Large intestine (tissue), 3 donors: ENCODE results near the gene ADISSP. TPM values are rescaled to one million over a fixed set of nuclear protein-coding genes. Genes with fewer than 3 reads are reported as not detected.
A peak's percentile ranks its signal among the peaks of the same experiment; 100 is the strongest.

Experiments used
- DNase-seq, 2 donors: peaks; one replicate each; pipeline versions ENCODE4 v3.0.0 to v3.0.0-alpha.2; 2013
- H3K27ac ChIP-seq: one replicate; pipeline ENCODE4 v1.5.1; 2013; ENCODE audit warnings: low read length
- H3K27me3 ChIP-seq: 2 replicates; pipeline ENCODE4 v1.6.1; 2013; ENCODE audit warnings: low read length; ENCODE audit not compliant: control insufficient read depth, insufficient read depth
- H3K36me3 ChIP-seq: 2 replicates; pipeline ENCODE4 v1.6.1; 2013; ENCODE audit warnings: low read length; ENCODE audit not compliant: control insufficient read depth, insufficient read depth
- H3K4me1 ChIP-seq: one replicate; pipeline ENCODE4 v1.6.1; 2013; ENCODE audit warnings: low read length; ENCODE audit not compliant: control insufficient read depth, insufficient read depth
- H3K4me3 ChIP-seq: one replicate; pipeline ENCODE4 v1.5.1; 2013; ENCODE audit warnings: low read length
- H3K9me3 ChIP-seq: one replicate; pipeline ENCODE4 v1.6.1; 2013; ENCODE audit warnings: mild to moderate bottlenecking, low read depth, low read length, moderate library complexity; ENCODE audit not compliant: control insufficient read depth
- WGBS: methylation state at CpG from one replicate; pipeline ENCODE4 v1.1.5; 2013; ENCODE audit warnings: low lambda C conversion rate; ENCODE audit not compliant: insufficient coverage; 5-methylcytosine and 5-hydroxymethylcytosine counted together
- polyA plus RNA-seq: library from polyadenylated mRNA; unstranded; fragments of 120-200 nt; gene quantifications from one replicate; pipeline ENCODE4 v1.2.1, GENCODE V29; 2013

ADISSP gene
- polyA plus RNA-seq, 1 donor = 20.5 TPM

DNA sequence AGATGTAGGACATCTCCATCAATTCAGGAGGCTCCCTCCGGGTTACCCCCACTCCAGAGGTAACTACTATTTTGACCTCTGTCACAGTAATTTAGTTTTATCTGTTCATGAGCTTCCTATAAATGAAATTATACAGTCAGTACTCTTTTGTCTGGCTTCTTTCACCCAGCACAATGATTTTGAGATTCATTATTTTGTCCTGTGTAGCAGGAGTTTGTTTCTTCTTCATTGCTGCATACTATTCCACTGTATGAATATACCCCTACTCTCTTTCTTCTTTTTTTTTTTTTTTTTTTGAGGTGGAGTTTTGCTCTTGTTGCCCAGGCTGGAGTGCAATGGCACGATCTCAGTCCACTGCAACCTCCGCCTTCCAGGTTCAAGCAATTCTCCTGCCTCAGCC lies 41.0 kb upstream of the ADISSP start:
- Histone ChIP-seq H3K4me1 (peaks cover 53% of the 10 kb centered on the region), H3K27me3 (no peaks in the 10 kb centered on the region), H3K27ac (peak overlapping the region; percentile 91), H3K9me3 (no peaks in the 10 kb centered on the region), H3K4me3 (no peak overlapping the region), H3K36me3 (peaks cover 21% of the 10 kb centered on the region)
- no CpG with 5 or more reads among the region's 3 CpGs for WGBS
- no peak for DNase-seq

DNA sequence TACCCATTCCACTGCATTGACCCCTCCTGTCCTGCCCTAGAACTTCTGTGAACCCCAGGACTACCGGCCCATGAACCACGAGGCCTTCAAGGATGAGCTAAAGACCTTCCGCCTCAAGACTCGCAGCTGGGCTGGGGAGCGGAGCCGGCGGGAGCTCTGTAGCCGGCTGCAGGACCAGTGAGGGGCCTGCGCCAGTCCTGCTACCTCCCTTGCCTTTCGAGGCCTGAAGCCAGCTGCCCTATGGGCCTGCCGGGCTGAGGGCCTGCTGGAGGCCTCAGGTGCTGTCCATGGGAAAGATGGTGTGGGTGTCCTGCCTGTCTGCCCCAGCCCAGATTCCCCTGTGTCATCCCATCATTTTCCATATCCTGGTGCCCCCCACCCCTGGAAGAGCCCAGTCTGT lies 37.2 kb upstream of the ADISSP start:
- peaks cover 46% of the 10 kb centered on the region for H3K4me1 ChIP-seq
- no peak for DNase-seq
- no peak overlapping the region for H3K4me3 ChIP-seq
- no CpG with 5 or more reads among the region's 11 CpGs for WGBS
- peaks cover 57% of the 10 kb centered on the region for H3K36me3 ChIP-seq
- H3K9me3 ChIP-seq = no peaks in the 10 kb centered on the region
- no peaks in the 10 kb centered on the region for H3K27me3 ChIP-seq
- H3K27ac ChIP-seq = no peak overlapping the region

DNA sequence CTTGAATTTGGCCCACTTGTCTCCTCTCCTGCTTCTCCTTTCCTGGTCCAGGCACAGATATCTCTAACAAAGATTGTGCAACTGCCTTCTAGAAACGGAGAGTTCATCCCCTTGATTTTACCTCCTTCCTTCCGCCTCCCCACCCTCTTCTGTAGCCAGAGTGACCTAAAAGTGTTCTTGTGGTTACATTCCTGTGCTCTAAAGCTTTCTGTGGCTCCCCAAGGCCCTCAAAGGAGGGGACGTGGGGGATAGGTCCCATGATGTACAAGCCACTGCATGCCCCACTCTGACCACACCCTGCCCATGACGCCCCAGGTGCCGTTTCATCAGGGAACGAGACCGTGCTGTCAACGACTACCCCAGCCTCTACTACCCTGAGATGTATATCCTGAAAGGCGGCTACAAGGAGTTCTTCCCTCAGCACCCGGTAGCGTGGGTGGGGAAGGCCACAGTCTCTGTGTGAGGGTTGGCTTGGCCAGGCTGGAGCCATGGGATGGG lies 36.8 kb upstream of the ADISSP start:
- no CpG with 5 or more reads among the region's 11 CpGs for WGBS
- Histone ChIP-seq H3K9me3 (no peaks in the 10 kb centered on the region), H3K27ac (no peak overlapping the region), H3K4me1 (peaks cover 51% of the 10 kb centered on the region), H3K36me3 (peaks cover 57% of the 10 kb centered on the region), H3K27me3 (no peaks in the 10 kb centered on the region), H3K4me3 (no peak overlapping the region)
- DNase-seq = no peak

DNA sequence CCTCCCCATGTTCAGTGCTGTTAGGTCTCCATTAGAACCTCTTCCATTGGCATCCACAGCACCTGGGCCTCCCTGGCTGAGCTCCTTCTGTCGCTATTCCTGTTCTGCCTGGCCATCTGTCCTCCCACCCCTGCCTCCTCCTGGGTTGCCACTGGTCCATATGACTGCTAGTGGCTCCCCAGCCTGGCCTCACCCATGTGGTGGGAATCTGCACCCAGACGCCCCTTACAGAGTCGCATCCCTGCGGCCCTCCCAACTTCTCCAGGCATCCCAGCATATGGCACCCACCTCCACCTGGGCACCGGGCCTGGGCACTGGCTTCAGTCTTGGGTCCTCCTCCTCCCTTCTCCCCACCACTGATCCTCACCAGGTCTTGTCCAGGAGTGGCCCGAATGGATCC lies 36.3 kb upstream of the ADISSP start:
- WGBS = no CpG with 5 or more reads among the region's 6 CpGs

GRCh38 chr20:3803289-3803688 lies 35.7 kb upstream of the ADISSP start:
- H3K27ac ChIP-seq = no peak overlapping the region
- no peak overlapping the region for H3K4me3 ChIP-seq
- no peaks in the 10 kb centered on the region for H3K27me3 ChIP-seq
- no peaks in the 10 kb centered on the region for H3K9me3 ChIP-seq
- peaks cover 57% of the 10 kb centered on the region for H3K36me3 ChIP-seq
- DNase-seq = no peak
- H3K4me1 ChIP-seq = peaks cover 57% of the 10 kb centered on the region
- no CpG with 5 or more reads among the region's 14 CpGs for WGBS

More for the DNA sequence above, 36.3 kb upstream of the ADISSP start:
- DNase-seq = no peak
- no peaks in the 10 kb centered on the region for H3K9me3 ChIP-seq
- peaks cover 57% of the 10 kb centered on the region for H3K36me3 ChIP-seq
- H3K4me1 ChIP-seq = peaks cover 56% of the 10 kb centered on the region
- no peak overlapping the region for H3K27ac ChIP-seq
- H3K4me3 ChIP-seq = no peak overlapping the region
- H3K27me3 ChIP-seq = no peaks in the 10 kb centered on the region

- Histone ChIP-seq H3K27ac (no peak overlapping the region), H3K4me1 (peaks cover 55% of the 10 kb centered on the region), H3K9me3 (no peaks in the 10 kb centered on the region), H3K36me3 (peaks cover 57% of the 10 kb centered on the region), H3K27me3 (no peaks in the 10 kb centered on the region), H3K4me3 (no peak overlapping the region)
- no peak for DNase-seq
- WGBS = 83% methylated on average over 1 of the region's 11 CpGs
These were observed 35.1 kb upstream of the ADISSP start for GRCh38 chr20:3802524-3803239.

GRCh38 chr20:3801846-3802245 lies 34.3 kb upstream of the ADISSP start:
- H3K36me3 ChIP-seq = peaks cover 57% of the 10 kb centered on the region
- WGBS = no CpG with 5 or more reads among the region's 13 CpGs
- no peak overlapping the region for H3K27ac ChIP-seq
- H3K27me3 ChIP-seq = no peaks in the 10 kb centered on the region
- DNase-seq = no peak
- peaks cover 55% of the 10 kb centered on the region for H3K4me1 ChIP-seq
- no peaks in the 10 kb centered on the region for H3K9me3 ChIP-seq
- H3K4me3 ChIP-seq = no peak overlapping the region

DNA sequence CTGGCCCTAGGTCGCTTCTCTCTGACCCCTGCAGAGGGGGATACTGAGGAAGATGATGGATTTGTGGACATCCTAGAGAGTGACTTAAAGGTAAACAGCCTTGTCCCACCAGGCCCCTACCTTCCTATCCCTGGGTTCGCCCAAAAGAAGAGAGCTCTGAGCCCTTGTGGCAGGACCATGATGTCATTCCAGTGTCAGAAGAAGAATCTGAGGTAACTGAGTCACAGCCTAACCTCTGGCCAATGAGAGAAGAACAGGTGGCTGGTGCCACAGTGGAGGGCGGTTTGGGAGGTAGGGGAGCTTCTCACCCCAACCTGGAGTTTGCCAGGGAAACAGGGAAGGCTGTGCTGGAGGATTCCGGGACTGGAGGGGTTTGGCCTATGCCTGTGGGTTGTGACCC lies 33.7 kb upstream of the ADISSP start:
- Histone ChIP-seq H3K9me3 (no peaks in the 10 kb centered on the region), H3K27ac (no peak overlapping the region), H3K4me1 (peaks cover 55% of the 10 kb centered on the region), H3K36me3 (peaks cover 57% of the 10 kb centered on the region), H3K4me3 (no peak overlapping the region), H3K27me3 (no peaks in the 10 kb centered on the region)
- DNase-seq = no peak
- WGBS = no CpG with 5 or more reads among the region's 4 CpGs

DNA sequence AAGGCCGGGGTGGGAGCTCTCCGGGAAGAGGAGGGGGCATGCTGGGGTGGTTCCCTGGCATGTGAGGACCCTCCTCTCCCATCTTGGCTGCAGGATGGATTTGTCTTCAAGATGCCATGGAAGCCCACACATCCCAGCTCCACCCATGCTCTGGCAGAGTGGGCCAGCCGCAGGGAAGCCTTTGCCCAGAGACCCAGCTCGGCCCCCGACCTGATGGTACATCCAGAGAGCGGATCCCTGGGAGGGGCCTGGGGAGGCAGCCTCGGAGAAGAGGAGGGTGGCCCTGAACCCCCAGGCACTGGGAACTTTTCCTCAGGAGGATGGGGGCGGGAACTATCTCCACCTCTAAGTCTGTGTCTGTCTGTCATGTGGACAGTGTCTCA lies 33.3 kb upstream of the ADISSP start:
- no peak for DNase-seq
- Histone ChIP-seq H3K27ac (no peak overlapping the region), H3K27me3 (no peaks in the 10 kb centered on the region), H3K36me3 (peaks cover 57% of the 10 kb centered on the region), H3K4me1 (peaks cover 51% of the 10 kb centered on the region), H3K4me3 (no peak overlapping the region), H3K9me3 (no peaks in the 10 kb centered on the region)
- WGBS = no CpG with 5 or more reads among the region's 8 CpGs

DNA sequence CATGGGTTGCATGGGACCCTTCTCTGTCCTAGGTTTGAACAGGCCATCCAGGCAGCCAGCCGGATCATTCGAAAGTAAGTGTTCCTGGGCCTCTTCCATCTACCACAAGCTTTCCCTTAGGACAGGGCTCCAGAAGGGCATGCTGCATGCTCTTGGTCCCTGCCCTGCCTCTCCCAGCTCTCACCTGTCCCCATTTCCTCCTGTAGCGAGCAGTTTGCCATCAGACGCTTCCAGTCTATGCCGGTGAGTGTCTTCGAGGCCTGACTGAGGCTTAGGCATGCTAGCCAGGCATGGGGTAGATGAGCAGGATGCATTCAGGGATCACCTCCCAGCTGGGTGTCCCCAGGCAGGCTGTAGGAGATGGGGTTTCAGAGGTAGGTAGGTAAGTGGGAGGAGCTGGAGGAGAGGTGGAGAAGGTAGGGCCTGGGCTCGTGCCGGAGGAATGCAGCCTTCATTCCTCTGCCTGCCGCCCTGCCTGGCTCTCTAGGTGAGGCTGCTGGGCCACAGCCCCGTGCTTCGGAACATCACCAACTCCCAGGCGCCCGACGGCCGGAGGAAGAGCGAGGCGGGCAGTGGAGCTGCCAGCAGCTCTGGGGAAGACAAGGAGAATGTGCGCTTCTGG lies 32.8 kb upstream of the ADISSP start:
- peaks cover 53% of the 10 kb centered on the region for H3K36me3 ChIP-seq
- H3K9me3 ChIP-seq = no peaks in the 10 kb centered on the region
- H3K4me3 ChIP-seq = no peak overlapping the region
- peaks cover 49% of the 10 kb centered on the region for H3K4me1 ChIP-seq
- DNase-seq = no peak
- no CpG with 5 or more reads among the region's 18 CpGs for WGBS
- peak overlapping the region; percentile 89 for H3K27ac ChIP-seq
- H3K27me3 ChIP-seq = no peaks in the 10 kb centered on the region

DNA sequence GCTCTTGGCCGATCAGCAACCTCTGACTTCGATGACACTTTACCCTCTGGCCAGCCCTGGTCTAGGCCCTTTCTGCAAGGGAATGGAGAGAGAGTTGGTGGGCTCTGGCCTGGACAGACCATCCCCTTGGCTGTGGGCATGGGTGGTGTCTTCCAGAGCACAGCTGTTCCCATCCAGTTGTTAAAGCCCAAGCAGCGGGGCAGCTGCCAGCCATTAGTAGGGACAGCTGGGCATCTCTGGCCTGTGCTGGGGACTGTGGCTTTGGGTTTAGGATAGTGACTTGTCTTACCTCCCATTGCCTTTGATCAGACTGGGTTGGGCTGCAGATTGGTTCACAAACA lies 31.3 kb upstream of the ADISSP start:
- H3K36me3 ChIP-seq = peaks cover 39% of the 10 kb centered on the region
- no peak overlapping the region for H3K4me3 ChIP-seq
- no peak for DNase-seq
- H3K4me1 ChIP-seq = peaks cover 51% of the 10 kb centered on the region
- H3K27me3 ChIP-seq = no peaks in the 10 kb centered on the region
- no peaks in the 10 kb centered on the region for H3K9me3 ChIP-seq
- peak overlapping the region; percentile 89 for H3K27ac ChIP-seq
- WGBS = no CpG with 5 or more reads among the region's 3 CpGs
